Measurements from ENCODE around the gene BICDL2.
"Not testable (repeated sequence)": the region's sequence is repeated elsewhere in the genome, so short reads cannot be mapped to it uniquely, and the experiment has no call there.

The BICDL2 gene

GRCh38 chr16:3084491-3084890, 47.7 kb upstream of the BICDL2 start:
- Histone ChIP-seq H3K4me3 (ENCODE audit: low read length, poor library complexity, severe bottlenecking) (no peak overlapping the region), H3K9me3 (ENCODE audit: insufficient read depth, low read depth, low read length) (no peaks in the 10 kb centered on the region)
- TF ChIP-seq CTCF (conservative IDR thresholded peaks at IDR 0.05; ENCODE audit: low read length) (no peak), EZH2phosphoT487 (IDR thresholded peaks at IDR 0.05; ENCODE audit: borderline replicate concordance) (no peak)

GRCh38 chr16:3083408-3083807, 46.7 kb upstream of the BICDL2 start:
- not testable (repeated sequence) for H3K9me3 ChIP-seq (ENCODE audit: insufficient read depth, low read depth, low read length); H3K4me2 ChIP-seq (ENCODE audit: low read depth, low read length, poor library complexity, severe bottlenecking); H3K79me2 ChIP-seq (ENCODE audit: insufficient read depth, low read length); H2AFZ ChIP-seq (ENCODE audit: low read length); H3K4me3 ChIP-seq (ENCODE audit: low read length, poor library complexity, severe bottlenecking); H3K9ac ChIP-seq (ENCODE audit: low read depth, low read length, poor library complexity, severe bottlenecking); H3K27me3 ChIP-seq (ENCODE audit: insufficient read depth, low read length, poor library complexity, severe bottlenecking); H3K36me3 ChIP-seq (ENCODE audit: insufficient read depth, low read length); H4K20me1 ChIP-seq (ENCODE audit: insufficient read depth, low read length, poor library complexity, severe bottlenecking); H3K9me2 ChIP-seq (replicated peaks; ENCODE audit: low read depth, low read length); H3F3A ChIP-seq (ENCODE audit: low read depth)
- H3K4me1 ChIP-seq (ENCODE audit: insufficient read depth, low read length, poor library complexity, severe bottlenecking), result peaks cover 23% of the 10 kb centered on the region

More at GRCh38 chr16:3084491-3084890, 47.7 kb upstream of the BICDL2 start:
- H3K27me3 ChIP-seq (ENCODE audit: insufficient read depth, low read length, poor library complexity, severe bottlenecking), result no peaks in the 10 kb centered on the region
- H4K20me1 ChIP-seq (ENCODE audit: insufficient read depth, low read length, poor library complexity, severe bottlenecking), result no peaks in the 10 kb centered on the region
- no peak overlapping the region for H2AFZ ChIP-seq (ENCODE audit: low read length)
- H3K79me2 ChIP-seq (ENCODE audit: insufficient read depth, low read length), result no peaks in the 10 kb centered on the region
- no peaks in the 10 kb centered on the region for H3K36me3 ChIP-seq (ENCODE audit: insufficient read depth, low read length)
- no peaks in the 10 kb centered on the region for H3F3A ChIP-seq (ENCODE audit: low read depth)
- no peaks in the 10 kb centered on the region for H3K9me2 ChIP-seq (replicated peaks; ENCODE audit: low read depth, low read length)
- H3K9ac ChIP-seq (ENCODE audit: low read depth, low read length, poor library complexity, severe bottlenecking), result no peak overlapping the region
- H3K4me1 ChIP-seq (ENCODE audit: insufficient read depth, low read length, poor library complexity, severe bottlenecking), result peaks cover 15% of the 10 kb centered on the region
- H3K4me2 ChIP-seq (ENCODE audit: low read depth, low read length, poor library complexity, severe bottlenecking), result no peak overlapping the region

- H2AFZ ChIP-seq (ENCODE audit: low read length); H3K79me2 ChIP-seq (ENCODE audit: insufficient read depth, low read length); H3K4me3 ChIP-seq (ENCODE audit: low read length, poor library complexity, severe bottlenecking); H3K4me2 ChIP-seq (ENCODE audit: low read depth, low read length, poor library complexity, severe bottlenecking); H3K27me3 ChIP-seq (ENCODE audit: insufficient read depth, low read length, poor library complexity, severe bottlenecking); H3K9me2 ChIP-seq (replicated peaks; ENCODE audit: low read depth, low read length); H4K20me1 ChIP-seq (ENCODE audit: insufficient read depth, low read length, poor library complexity, severe bottlenecking); H3F3A ChIP-seq (ENCODE audit: low read depth); H3K9ac ChIP-seq (ENCODE audit: low read depth, low read length, poor library complexity, severe bottlenecking); H3K9me3 ChIP-seq (ENCODE audit: insufficient read depth, low read depth, low read length); H3K36me3 ChIP-seq (ENCODE audit: insufficient read depth, low read length): not testable (repeated sequence)
- peaks cover 25% of the 10 kb centered on the region for H3K4me1 ChIP-seq (ENCODE audit: insufficient read depth, low read length, poor library complexity, severe bottlenecking)
These were observed 45.2 kb upstream of the BICDL2 start for GRCh38 chr16:3081957-3082356.

- Histone ChIP-seq H3K9me3 (ENCODE audit: insufficient read depth, low read depth, low read length) (no peaks in the 10 kb centered on the region), H3K4me1 (ENCODE audit: insufficient read depth, low read length, poor library complexity, severe bottlenecking) (peaks cover 32% of the 10 kb centered on the region)
- TF ChIP-seq EZH2phosphoT487 (IDR thresholded peaks at IDR 0.05; ENCODE audit: borderline replicate concordance) (no peak), CTCF (conservative IDR thresholded peaks at IDR 0.05; ENCODE audit: low read length) (no peak)
These were observed 43.3 kb upstream of the BICDL2 start for GRCh38 chr16:3080024-3080423.

More at GRCh38 chr16:3080024-3080423, 43.3 kb upstream of the BICDL2 start:
- Histone ChIP-seq H4K20me1 (ENCODE audit: insufficient read depth, low read length, poor library complexity, severe bottlenecking) (no peaks in the 10 kb centered on the region), H3K9me2 (replicated peaks; ENCODE audit: low read depth, low read length) (no peaks in the 10 kb centered on the region), H3K4me2 (ENCODE audit: low read depth, low read length, poor library complexity, severe bottlenecking) (no peak overlapping the region), H3K4me3 (ENCODE audit: low read length, poor library complexity, severe bottlenecking) (no peak overlapping the region), H3K9ac (ENCODE audit: low read depth, low read length, poor library complexity, severe bottlenecking) (no peak overlapping the region), H3K79me2 (ENCODE audit: insufficient read depth, low read length) (peaks cover 5% of the 10 kb centered on the region; the same call in 1 of the 2 replicates), H3K27me3 (ENCODE audit: insufficient read depth, low read length, poor library complexity, severe bottlenecking) (no peaks in the 10 kb centered on the region), H2AFZ (ENCODE audit: low read length) (no peak overlapping the region), H3K36me3 (ENCODE audit: insufficient read depth, low read length) (no peaks in the 10 kb centered on the region), H3F3A (ENCODE audit: low read depth) (peaks cover 9% of the 10 kb centered on the region)

Data from Loucy (cell line).